GM23338 (cell line): ENCODE results near the gene SYT6. TPM values are rescaled to one million over a fixed set of nuclear protein-coding genes. Genes with fewer than 3 reads are reported as not detected.

Experiments used
- ATAC-seq: fragments of 200-7000 bp; cut with Tn5 transposase; 3 replicates; pipeline ENCODE4 v1.9.1; 2020
- DNase-seq: peaks from one replicate; pipeline ENCODE4 v3.0.0-alpha.2; 2015; ENCODE audit warnings: low spot score
- H2AFZ ChIP-seq: fragments of 200-600 bp; sonication (generic); 2 replicates; pipeline ENCODE4 v1.8.0; 2016; ENCODE audit warnings: antibody characterized with exemption, mild to moderate bottlenecking, moderate library complexity
- H3F3A ChIP-seq: fragments of 200-600 bp; sonication (generic); replicated peaks from 2 replicates; pipeline ENCODE4 v1.8.0; 2017; ENCODE audit warnings: antibody characterized with exemption, mixed run types, low read depth
- H3K27ac ChIP-seq: fragments of 200-600 bp; sonication (generic); 2 replicates; pipeline ENCODE4 v1.6.1; 2016; ENCODE audit warnings: low read depth
- H3K27me3 ChIP-seq: fragments of 200-600 bp; sonication (generic); 2 replicates; pipeline ENCODE4 v1.8.0; 2016; ENCODE audit warnings: mild to moderate bottlenecking, mixed run types, moderate library complexity; ENCODE audit not compliant: insufficient read depth
- H3K36me3 ChIP-seq: fragments of 200-600 bp; sonication (generic); 2 replicates; pipeline ENCODE4 v1.8.0; 2016; ENCODE audit warnings: mild to moderate bottlenecking; ENCODE audit not compliant: insufficient read depth
- H3K4me1 ChIP-seq: fragments of 200-600 bp; sonication (generic); 2 replicates; pipeline ENCODE4 v1.8.0; 2016; ENCODE audit warnings: mild to moderate bottlenecking, moderate library complexity; ENCODE audit not compliant: insufficient read depth
- H3K4me2 ChIP-seq: fragments of 200-600 bp; sonication (generic); 2 replicates; pipeline ENCODE4 v1.7.1; 2017; ENCODE audit warnings: mixed run types
- H3K4me3 ChIP-seq: fragments of 200-600 bp; sonication (generic); 2 replicates; pipeline ENCODE4 v1.6.1; 2016; ENCODE audit warnings: mixed run types
- H3K79me2 ChIP-seq: fragments of 200-600 bp; sonication (generic); replicated peaks from 2 replicates; pipeline ENCODE4 v1.8.0; 2017; ENCODE audit warnings: mild to moderate bottlenecking; ENCODE audit not compliant: insufficient read depth
- H3K9me2 ChIP-seq: fragments of 200-600 bp; sonication (generic); 2 replicates; pipeline ENCODE4 v1.8.0; 2017; ENCODE audit not compliant: insufficient read depth
- H4K20me1 ChIP-seq: fragments of 200-600 bp; sonication (generic); replicated peaks from 2 replicates; pipeline ENCODE4 v1.8.0; 2017; ENCODE audit warnings: mild to moderate bottlenecking; ENCODE audit not compliant: insufficient read depth
- H3K27ac Mint-ChIP-seq: 2 replicates; pipeline ENCODE4 v1.8.0; 2020; ENCODE audit warnings: inconsistent platforms, mild to moderate bottlenecking, moderate library complexity, mixed read lengths
- H3K27me3 Mint-ChIP-seq: 3 replicates; pipeline ENCODE4 v1.8.0; 2022; ENCODE audit warnings: low read depth, mild to moderate bottlenecking, moderate library complexity, mixed read lengths, inconsistent platforms; ENCODE audit not compliant: insufficient read depth, poor library complexity
- H3K36me3 Mint-ChIP-seq: 3 replicates; pipeline ENCODE4 v1.8.0; 2021; ENCODE audit warnings: low read depth, mild to moderate bottlenecking, inconsistent platforms, moderate library complexity, mixed read lengths
- H3K4me1 Mint-ChIP-seq: 3 replicates; pipeline ENCODE4 v1.8.0; 2020; ENCODE audit warnings: mild to moderate bottlenecking, inconsistent platforms, mixed read lengths
- H3K4me3 Mint-ChIP-seq: 3 replicates; pipeline ENCODE4 v1.8.0; 2021; ENCODE audit warnings: moderate library complexity, mild to moderate bottlenecking, inconsistent platforms, mixed read lengths
- H3K9me3 Mint-ChIP-seq: 3 replicates; pipeline ENCODE4 v1.8.0; 2020; ENCODE audit warnings: moderate library complexity, mild to moderate bottlenecking, inconsistent platforms, mixed read lengths
- CREB1 ChIP-seq: fragments of 250-450 bp; sonication (Bioruptor Pico); IDR thresholded peaks from 2 replicates; pipeline ENCODE4 v1.5.0; 2020; ENCODE audit warnings: low read depth, mild to moderate bottlenecking, moderate library complexity
- CTCF ChIP-seq, 2 experiments: fragments of 200-600 bp in 1 of 2; sonication (generic) in 1 of 2; conservative IDR thresholded peaks; 2 replicates each; pipeline versions ENCODE4 v1.5.1 to v1.6.1; 2016 to 2017; ENCODE audit warnings: antibody characterized with exemption in 2 of 2, low read depth in 2 of 2, mild to moderate bottlenecking in 2 of 2, moderate library complexity in 1 of 2
- ETS1 ChIP-seq: IDR thresholded peaks from 2 replicates; pipeline ENCODE4 v1.6.1; 2016; ENCODE audit warnings: antibody characterized with exemption
- EZH2 ChIP-seq: fragments of 200-600 bp; sonication (generic); IDR thresholded peaks from one replicate; pipeline ENCODE4 v1.8.0; 2017; ENCODE audit warnings: antibody characterized with exemption, mild to moderate bottlenecking, low read depth; ENCODE audit not compliant: unreplicated experiment
- EZH2phosphoT487 ChIP-seq: fragments of 200-600 bp; sonication (generic); IDR thresholded peaks from one replicate; pipeline ENCODE4 v1.8.1; 2018; ENCODE audit warnings: antibody characterized with exemption; ENCODE audit not compliant: unreplicated experiment
- JUNB ChIP-seq: IDR thresholded peaks from one replicate; pipeline ENCODE4 v1.6.1; 2016; ENCODE audit warnings: antibody characterized with exemption; ENCODE audit not compliant: unreplicated experiment
- NANOG ChIP-seq: IDR thresholded peaks from 2 replicates; pipeline ENCODE4 v1.6.1; 2016; ENCODE audit warnings: antibody characterized with exemption, borderline replicate concordance
- POLR2AphosphoS5 ChIP-seq: IDR thresholded peaks from 2 replicates; pipeline ENCODE4 v1.6.1; 2016; ENCODE audit warnings: antibody characterized with exemption, low read depth
- REST ChIP-seq: IDR thresholded peaks from one replicate; pipeline ENCODE4 v1.6.1; 2018; ENCODE audit warnings: antibody characterized with exemption; ENCODE audit not compliant: unreplicated experiment
- ZNF114 ChIP-seq: fragments of 250-450 bp; sonication (Bioruptor Pico); IDR thresholded peaks from 2 replicates; pipeline ENCODE4 v1.5.0; 2020; ENCODE audit warnings: mild to moderate bottlenecking, moderate library complexity
- polyA plus RNA-seq: library from polyadenylated mRNA; unstranded; fragments of >200 nt; fragmentation: Nextera tagmentation; extraction: Ambion mirVana; gene quantifications from 2 replicates; pipeline ENCODE4 v1.2.1, GENCODE V29; 2016
- total RNA-seq: library from RNA; depleted of rRNA; stranded (reverse); fragments of >200 nt; shearing (Covaris generic); gene quantifications from 2 replicates; pipeline ENCODE4 v1.2.3, GENCODE V29; 2014

The SYT6 gene
- total and polyA plus RNA-seq, 2 experiments from 2014 or later, result 31.2 to 42.6 TPM

GRCh38 chr1:114093624-114094362, 59.9 kb downstream of the SYT6 start:
- Mint-ChIP-seq H3K4me3 (no peak overlapping the region), H3K9me3 (no peaks in the 10 kb centered on the region), H3K4me1 (peaks cover 46% of the 10 kb centered on the region), H3K27ac (no peak overlapping the region), H3K27me3 (peaks cover 3% of the 10 kb centered on the region), H3K36me3 (peaks cover 92% of the 10 kb centered on the region)
- peaks cover 30% of the 10 kb centered on the region for H3K4me1 ChIP-seq
- no peak for DNase-seq
- peaks cover 16% of the 10 kb centered on the region; the same call in 1 of the 2 replicates for H3F3A ChIP-seq
- H3K79me2 ChIP-seq, result no peaks in the 10 kb centered on the region
- no peak overlapping the region for H3K27ac ChIP-seq
- no peak overlapping the region for H2AFZ ChIP-seq
- no peaks in the 10 kb centered on the region for H4K20me1 ChIP-seq
- no peak; the same call in 1 of the 3 replicates for ATAC-seq
- no peak overlapping the region for H3K4me2 ChIP-seq
- no peak overlapping the region for H3K4me3 ChIP-seq
- H3K9me2 ChIP-seq, result peaks cover 18% of the 10 kb centered on the region; the same call in 1 of the 2 replicates
- peaks cover 47% of the 10 kb centered on the region for H3K36me3 ChIP-seq
- TF ChIP-seq CREB1 (no peak), ZNF114 (CRISPR knock-in tag) (no peak), EZH2 (no peak), CTCF (conservative IDR thresholded peaks at IDR 0.05; ENCODE audit: low read depth in 2 of 2) (peak; percentile 37 to 52), ETS1 (no peak)
- no peaks in the 10 kb centered on the region for H3K27me3 ChIP-seq

- no peak overlapping the region; the same call in 1 of the 2 replicates for H3K27ac Mint-ChIP-seq
- Histone ChIP-seq H4K20me1 (no peaks in the 10 kb centered on the region), H3K27ac (no peak overlapping the region), H3K4me1 (peaks cover 41% of the 10 kb centered on the region), H2AFZ (no peak overlapping the region), H3F3A (peaks cover 15% of the 10 kb centered on the region; the same call in 1 of the 2 replicates), H3K4me3 (no peak overlapping the region), H3K27me3 (no peaks in the 10 kb centered on the region), H3K36me3 (peaks cover 39% of the 10 kb centered on the region), H3K4me2 (no peak overlapping the region), H3K9me2 (peaks cover 17% of the 10 kb centered on the region), H3K79me2 (no peaks in the 10 kb centered on the region)
- peaks cover 3% of the 10 kb centered on the region; the same call in 1 of the 3 replicates for H3K9me3 Mint-ChIP-seq
- ATAC-seq (no peak), DNase-seq (no peak)
- no peak overlapping the region for H3K4me3 Mint-ChIP-seq
- H3K4me1 Mint-ChIP-seq, result peaks cover 58% of the 10 kb centered on the region
- H3K36me3 Mint-ChIP-seq, result peaks cover 87% of the 10 kb centered on the region
- peaks cover under 1% of the 10 kb centered on the region for H3K27me3 Mint-ChIP-seq
- no peak for TF ChIP-seq NANOG
- no peak for TF ChIP-seq CTCF (conservative IDR thresholded peaks at IDR 0.05; ENCODE audit: low read depth in 2 of 2)
- no peak for TF ChIP-seq REST
- no peak for TF ChIP-seq POLR2AphosphoS5
- no peak for TF ChIP-seq JUNB
- no peak for TF ChIP-seq CREB1
- no peak for TF ChIP-seq ZNF114 (CRISPR knock-in tag)
- TF ChIP-seq EZH2phosphoT487, result no peak
Observed at GRCh38 chr1:114092186-114093062, 61.2 kb downstream of the SYT6 start.
